SK-N-SH (cell line): ENCODE results near the gene SALL3.

Source experiments
- CTCF ChIP-seq: fragments of 200-600 bp; sonication (generic); IDR thresholded peaks from 2 replicates; pipeline ENCODE4 v1.6.1; 2017; ENCODE audit warnings: antibody characterized with exemption, mild to moderate bottlenecking, moderate library complexity
- EP300 ChIP-seq, 2 experiments: IDR thresholded peaks; 2 replicates each; pipeline versions ENCODE4 v1.4.0 to v1.6.1; 2012; ENCODE audit warnings: borderline replicate concordance in 1 of 2, low read depth in 1 of 2, low read length in 1 of 2
- FOXM1 ChIP-seq: IDR thresholded peaks from 2 replicates; pipeline ENCODE4 v1.4.0; 2012; ENCODE audit warnings: low read depth, mild to moderate bottlenecking
- MAX ChIP-seq: IDR thresholded peaks from 2 replicates; pipeline ENCODE4 v1.4.0; 2012; ENCODE audit warnings: low read depth
- POLR2AphosphoS5 ChIP-seq: IDR thresholded peaks from 2 replicates; pipeline ENCODE4 v1.6.1; 2012; ENCODE audit warnings: low read depth, low read length
- RCOR1 ChIP-seq: fragments of 150-350 bp; IDR thresholded peaks from 2 replicates; pipeline ENCODE4 v1.6.1; 2017; ENCODE audit warnings: antibody characterized with exemption, low read length
- REST ChIP-seq: IDR thresholded peaks from 2 replicates; pipeline ENCODE4 v1.6.1; 2012; ENCODE audit warnings: mild to moderate bottlenecking, low read depth, low read length, moderate library complexity
- TCF12 ChIP-seq: IDR thresholded peaks from 2 replicates; pipeline ENCODE4 v1.4.0; 2012
- YY1 ChIP-seq: IDR thresholded peaks from 2 replicates; pipeline ENCODE4 v1.4.0; 2012; ENCODE audit warnings: low read depth, mild to moderate bottlenecking

- TF ChIP-seq MAX = no peak
- TF ChIP-seq RCOR1 = no peak
- no peak for TF ChIP-seq CTCF
- TF ChIP-seq REST = no peak
- no peak for TF ChIP-seq POLR2AphosphoS5
- no peak for TF ChIP-seq EP300 (IDR thresholded peaks at IDR 0.05; ENCODE audit: borderline replicate concordance in 1 of 2, low read depth in 1 of 2, low read length in 1 of 2)
- TF ChIP-seq FOXM1 = no peak
- no peak for TF ChIP-seq YY1
- no peak for TF ChIP-seq TCF12
Observed at GRCh38 chr18:78939734-78940494, 39.7 kb upstream of the SALL3 start.
